RWPE2 (cell line): ENCODE results near the gene STRADB.

Experiments
- ATAC-seq: fragments of 200-7000 bp; cut with Tn5 transposase; 3 replicates; pipeline ENCODE4 v1.9.1; 2021; ENCODE audit warnings: low read depth
- DNase-seq: peaks from one replicate; pipeline ENCODE4 v3.0.0-alpha.2; 2020; ENCODE audit warnings: low spot score
- H3K27ac ChIP-seq: fragments of 450-650 bp; 2 replicates; pipeline ENCODE4 v1.5.1; 2017; ENCODE audit warnings: mild to moderate bottlenecking; ENCODE audit not compliant: poor library complexity, severe bottlenecking
- H3K27me3 ChIP-seq: fragments of 250-450 bp; sonication (Bioruptor Pico); 2 replicates; pipeline ENCODE4 v1.5.1; 2021; ENCODE audit warnings: mild to moderate bottlenecking, moderate library complexity; ENCODE audit not compliant: insufficient read depth, poor library complexity, severe bottlenecking
- H3K36me3 ChIP-seq: fragments of 250-450 bp; sonication (Bioruptor Pico); 2 replicates; pipeline ENCODE4 v1.5.1; 2020; ENCODE audit warnings: low read depth, mild to moderate bottlenecking, moderate library complexity
- H3K4me1 ChIP-seq: fragments of 250-450 bp; sonication (Bioruptor Pico); 2 replicates; pipeline ENCODE4 v1.5.1; 2021; ENCODE audit warnings: mild to moderate bottlenecking, moderate library complexity; ENCODE audit not compliant: insufficient read depth, poor library complexity, severe bottlenecking
- H3K4me3 ChIP-seq: fragments of 250-450 bp; sonication (Bioruptor Pico); 2 replicates; pipeline ENCODE4 v1.5.1; 2021; ENCODE audit warnings: mild to moderate bottlenecking, moderate library complexity; ENCODE audit not compliant: severe bottlenecking
- H3K9me3 ChIP-seq: fragments of 250-450 bp; sonication (Bioruptor Pico); 2 replicates; pipeline ENCODE4 v1.5.1; 2021; ENCODE audit warnings: mild to moderate bottlenecking, moderate library complexity; ENCODE audit not compliant: severe bottlenecking
- CTCF ChIP-seq: fragments of 450-650 bp; IDR thresholded peaks from one replicate; pipeline ENCODE4 v1.5.1; 2017; ENCODE audit warnings: mild to moderate bottlenecking, moderate library complexity; ENCODE audit not compliant: poor library complexity, severe bottlenecking

Gene STRADB

GRCh38 chr2:201413143-201413542, 38.4 kb upstream of the STRADB start:
- peaks cover 7% of the 10 kb centered on the region; the same call in 1 of the 2 replicates for H3K36me3 ChIP-seq
- ATAC-seq = no peak
- H3K9me3 ChIP-seq = no peaks in the 10 kb centered on the region
- no peaks in the 10 kb centered on the region for H3K27me3 ChIP-seq
- peaks cover 6% of the 10 kb centered on the region for H3K4me1 ChIP-seq
- DNase-seq = no peak
- H3K4me3 ChIP-seq = no peak overlapping the region
- H3K27ac ChIP-seq = no peak overlapping the region
- TF ChIP-seq CTCF = no peak

GRCh38 chr2:201413552-201413951, 38.0 kb upstream of the STRADB start:
- Histone ChIP-seq H3K4me3 (no peak overlapping the region), H3K36me3 (peaks cover 11% of the 10 kb centered on the region; the same call in 1 of the 2 replicates), H3K27ac (no peak overlapping the region), H3K9me3 (no peaks in the 10 kb centered on the region), H3K27me3 (no peaks in the 10 kb centered on the region), H3K4me1 (peaks cover 6% of the 10 kb centered on the region)
- ATAC-seq = no peak
- no peak for TF ChIP-seq CTCF
- no peak for DNase-seq

- ATAC-seq = no peak
These were observed 37.2 kb upstream of the STRADB start for GRCh38 chr2:201414099-201415023.

GRCh38 chr2:201415149-201415548, 36.4 kb upstream of the STRADB start:
- ATAC-seq (no peak), DNase-seq (no peak)
- Histone ChIP-seq H3K4me1 (peaks cover 10% of the 10 kb centered on the region), H3K4me3 (no peak overlapping the region), H3K9me3 (no peaks in the 10 kb centered on the region), H3K36me3 (peaks cover 18% of the 10 kb centered on the region), H3K27ac (no peak overlapping the region), H3K27me3 (no peaks in the 10 kb centered on the region)
- TF ChIP-seq CTCF = no peak

More at GRCh38 chr2:201414099-201415023, 37.2 kb upstream of the STRADB start:
- H3K4me3 ChIP-seq = no peak overlapping the region
- no peaks in the 10 kb centered on the region for H3K27me3 ChIP-seq
- no peak for DNase-seq
- TF ChIP-seq CTCF = no peak
- no peaks in the 10 kb centered on the region for H3K9me3 ChIP-seq
- peaks cover 6% of the 10 kb centered on the region for H3K4me1 ChIP-seq
- peaks cover 11% of the 10 kb centered on the region; the same call in 1 of the 2 replicates for H3K36me3 ChIP-seq
- no peak overlapping the region for H3K27ac ChIP-seq
